MCF 10A (cell line): Measurements from ENCODE around the gene STX5. TPM values are rescaled to one million over a fixed set of nuclear protein-coding genes. Genes with fewer than 3 reads are reported as not detected.

Experiments used
- Bru-seq: library from RNA; stranded (reverse); fragments of 400-500 nt; gene quantifications from one replicate; lab custom pipeline; 2021; lab: Mats Ljungman, UMichigan
- BruChase-seq, 2 experiments: library from RNA; stranded (reverse); fragments of 400-500 nt; gene quantifications; one replicate each; lab custom pipeline; 2021; lab: Mats Ljungman, UMichigan
- BruUV-seq: library from RNA; stranded (reverse); fragments of 400-500 nt; replicated peaks from 2 replicates; lab custom pipeline; 2021; lab: Mats Ljungman, UMichigan
- CTCF ChIA-PET: fragments of 300-600 bp; sonication (Branson Sonifier 250); formaldehyde crosslinking; extraction: SDS; loops from one replicate; lab custom pipeline; 2021; ENCODE audit warnings: antibody characterized with exemption, inconsistent platforms; lab: Yijun Ruan, JAX
- POLR2A ChIA-PET: fragments of 300-600, 350-650 bp; sonication (Branson Sonifier 250); formaldehyde crosslinking; extraction: SDS; loops from one replicate; lab custom pipeline; 2020; ENCODE audit warnings: antibody characterized with exemption, inconsistent platforms; lab: Yijun Ruan, JAX
- DNase-seq: peaks from one replicate; pipeline ENCODE4 v3.0.0-alpha.2; 2018; ENCODE audit not compliant: unreplicated experiment
- H3K27ac Mint-ChIP-seq: one replicate; pipeline ENCODE4 v1.8.0; 2022; ENCODE audit warnings: mild to moderate bottlenecking, low read depth, mixed read lengths; ENCODE audit not compliant: unreplicated experiment
- H3K27me3 Mint-ChIP-seq: one replicate; pipeline ENCODE4 v1.8.0; 2022; ENCODE audit warnings: mixed read lengths; ENCODE audit not compliant: insufficient read depth, unreplicated experiment
- H3K36me3 Mint-ChIP-seq: one replicate; pipeline ENCODE4 v1.8.0; 2022; ENCODE audit warnings: mild to moderate bottlenecking, moderate library complexity, mixed read lengths; ENCODE audit not compliant: insufficient read depth, unreplicated experiment
- H3K4me1 Mint-ChIP-seq: one replicate; pipeline ENCODE4 v1.8.0; 2022; ENCODE audit warnings: mixed read lengths; ENCODE audit not compliant: insufficient read depth, unreplicated experiment
- H3K4me3 Mint-ChIP-seq: one replicate; pipeline ENCODE4 v1.8.0; 2022; ENCODE audit warnings: mild to moderate bottlenecking, moderate library complexity, mixed read lengths; ENCODE audit not compliant: unreplicated experiment
- H3K9me3 Mint-ChIP-seq: one replicate; pipeline ENCODE4 v1.8.0; 2022; ENCODE audit warnings: mixed read lengths; ENCODE audit not compliant: unreplicated experiment
- CTCF ChIP-seq: fragments of 200-600 bp; IDR thresholded peaks from one replicate; pipeline ENCODE4 v1.8.0; 2022; ENCODE audit warnings: antibody characterized with exemption, mild to moderate bottlenecking; ENCODE audit not compliant: unreplicated experiment
- intact Hi-C: fragments of 100-400 bp; cut with micrococcal nuclease; formaldehyde crosslinking; loops from 2 replicates; pipeline ENCODE4 v1.14.1; 2022
- long read RNA-seq: library from polyadenylated mRNA; stranded (forward); transcript quantifications from one replicate; pipeline ENCODE4 v2.0.0, GENCODE V29; 2022
- total RNA-seq: library from RNA; stranded (reverse); gene quantifications from 2 replicates; pipeline ENCODE4 v1.2.3, GENCODE V29; 2022

Gene STX5
- 71.8 and 72.0 TPM in 2 replicates for total RNA-seq
- percentile 83 among the genes with signal in this experiment for Bru-seq, nascent RNA
- BruChase-seq, experiment 1, labeled RNA remaining after a 6-hour chase = percentile 88 among the genes with signal in this experiment
- BruChase-seq, experiment 2, labeled RNA remaining after a 2-hour chase = percentile 87 among the genes with signal in this experiment
- long read RNA-seq, transcript STX5-201 (11 exons, 1,794 nt) = major isoform, 100 of 135 reads
- long read RNA-seq, partial matches to known transcripts = 17 of 135 reads
- long read RNA-seq, other reads (novel, unspliced or antisense) = 10 of 135 reads

- ChIA-PET CTCF (interaction anchor here (0.6 to 0.8 kb wide), 3 partner anchors 60 to 985 kb away, joined by 3 read pairs; no protein-coding TSS in a partner anchor), POLR2A (interaction anchor here (0.6 to 3.8 kb wide), 45 partner anchors 8 to 1473 kb away, joined by 3 to 105 read pairs (median 5); partner anchors contain the start of genes B3GAT3, C11orf98, EEF1G and HNRNPUL2)
- no peak for TF ChIP-seq CTCF
- BruUV-seq = TSS peak; percentile 62
- H3K9me3 Mint-ChIP-seq = no peaks in the 10 kb centered on the region
- intact Hi-C loops = loop anchor here (2.0 to 10.0 kb wide), 2 partner anchors 27 to 447 kb away; partner anchors contain the start of gene NXF1
- peaks cover 50% of the 10 kb centered on the region for H3K36me3 Mint-ChIP-seq
- peak within 1 kb of the TSS; percentile 99 for H3K27ac Mint-ChIP-seq
- DNase-seq = peak; percentile 98
- peaks cover 31% of the 10 kb centered on the region for H3K4me1 Mint-ChIP-seq
- peak within 1 kb of the TSS; percentile 89 for H3K4me3 Mint-ChIP-seq
- no peaks in the 10 kb centered on the region for H3K27me3 Mint-ChIP-seq
Observed at GRCh38 chr11:62831520-62832335, at the start of gene STX5. Gene STX5 (minus strand): TSS chr11:62832051. CDS start chr11:62831243, 808 bp downstream.

DNA sequence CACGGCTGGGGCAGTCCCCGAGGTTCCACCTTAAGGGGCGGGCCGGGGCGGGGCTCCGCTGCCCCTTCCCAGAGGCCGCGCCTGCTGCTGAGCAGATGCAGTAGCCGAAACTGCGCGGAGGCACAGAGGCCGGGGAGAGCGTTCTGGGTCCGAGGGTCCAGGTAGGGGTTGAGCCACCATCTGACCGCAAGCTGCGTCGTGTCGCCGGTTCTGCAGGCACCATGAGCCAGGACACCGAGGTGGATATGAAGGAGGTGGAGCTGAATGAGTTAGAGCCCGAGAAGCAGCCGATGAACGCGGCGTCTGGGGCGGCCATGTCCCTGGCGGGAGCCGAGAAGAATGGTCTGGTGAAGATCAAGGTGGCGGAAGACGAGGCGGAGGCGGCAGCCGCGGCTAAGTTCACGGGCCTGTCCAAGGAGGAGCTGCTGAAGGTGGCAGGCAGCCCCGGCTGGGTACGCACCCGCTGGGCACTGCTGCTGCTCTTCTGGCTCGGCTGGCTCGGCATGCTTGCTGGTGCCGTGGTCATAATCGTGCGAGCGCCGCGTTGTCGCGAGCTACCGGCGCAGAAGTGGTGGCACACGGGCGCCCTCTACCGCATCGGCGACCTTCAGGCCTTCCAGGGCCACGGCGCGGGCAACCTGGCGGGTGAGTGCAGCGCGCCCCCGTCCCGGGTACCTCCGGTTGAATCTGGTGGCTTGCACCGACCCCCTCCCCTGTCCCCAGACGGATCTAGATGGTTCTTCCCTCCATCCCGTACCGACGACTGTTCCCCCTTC is 49.1 kb upstream of the STX5 start, which contains the start of gene SLC3A2:
Gene SLC3A2, plus strand, starts transcription at position 94 of the 776 bp plus-strand sequence. Its CDS starts 128 bp downstream, at position 222.
- H3K27me3 Mint-ChIP-seq = no peaks in the 10 kb centered on the region
- TF ChIP-seq CTCF = peak; percentile 70
- ChIA-PET POLR2A (interaction anchor here (0.6 to 6.1 kb wide), 42 partner anchors 9 to 1457 kb away, joined by 3 to 152 read pairs (median 5); partner anchors contain the start of genes AHNAK, C11orf98, CHRM1 and CPSF7), CTCF (interaction anchor here (0.6 to 5.1 kb wide), 8 partner anchors 19 to 1891 kb away, joined by 3 to 31 read pairs (median 4); partner anchors contain the start of gene WDR74)
- peak within 1 kb of the TSS; percentile 99 for H3K27ac Mint-ChIP-seq
- no peaks in the 10 kb centered on the region for H3K9me3 Mint-ChIP-seq
- intact Hi-C loops = loop anchor here (2.0 to 5.0 kb wide), 3 partner anchors 24 to 94 kb away; partner anchors contain the start of gene TMEM179B
- H3K4me3 Mint-ChIP-seq = peak within 1 kb of the TSS; percentile 100
- DNase-seq = peak; percentile 91
- peaks cover 47% of the 10 kb centered on the region for H3K4me1 Mint-ChIP-seq
- BruUV-seq = TSS peak; percentile 76
- H3K36me3 Mint-ChIP-seq = peaks cover 74% of the 10 kb centered on the region

DNA sequence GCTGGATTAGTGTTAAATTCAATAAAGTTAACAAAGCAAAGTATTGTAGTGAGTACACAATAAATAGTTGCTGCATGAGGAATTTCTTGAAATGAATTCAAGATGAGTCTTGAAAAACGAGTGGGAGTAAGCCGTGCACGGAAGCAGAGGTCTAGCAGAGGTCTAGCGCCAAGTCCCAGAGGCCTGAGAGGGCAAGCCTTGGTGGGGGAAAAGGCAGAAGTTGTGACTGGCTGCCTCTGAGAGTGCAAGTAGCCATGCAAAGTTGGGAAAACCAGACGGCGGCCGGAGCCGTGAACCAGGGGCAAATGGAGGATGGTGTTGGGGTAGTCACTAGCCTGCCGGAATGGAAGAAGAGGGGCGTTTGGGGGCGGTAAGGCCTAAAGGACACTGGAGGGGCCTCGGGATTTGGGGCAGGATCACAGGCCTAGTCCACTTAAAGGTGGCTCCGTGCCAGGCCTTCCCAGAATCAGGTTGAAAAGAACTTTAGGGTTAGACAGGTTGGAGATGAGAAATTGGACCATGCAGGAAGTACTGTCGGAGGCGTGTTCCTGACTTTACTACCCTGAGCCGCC is 48.5 kb upstream of the STX5 start:
- Mint-ChIP-seq H3K4me1 (peaks cover 44% of the 10 kb centered on the region), H3K27ac (peak overlapping the region; percentile 99), H3K27me3 (no peaks in the 10 kb centered on the region), H3K4me3 (peak overlapping the region; percentile 100), H3K36me3 (peaks cover 74% of the 10 kb centered on the region), H3K9me3 (no peaks in the 10 kb centered on the region)
- peak; percentile 73 for DNase-seq
- BruUV-seq = no TSS peak
- intact Hi-C loops = loop anchor here (2.0 to 5.0 kb wide), 3 partner anchors 24 to 93 kb away; partner anchors contain the start of gene TMEM179B
- CTCF ChIA-PET = interaction anchor here (0.7 to 5.1 kb wide), 4 partner anchors 18 to 1891 kb away, joined by 4 to 31 read pairs (median 12); partner anchors contain the start of gene WDR74
- TF ChIP-seq CTCF = no peak
- POLR2A ChIA-PET = interaction anchor here (0.6 to 6.1 kb wide), 30 partner anchors 10 to 1456 kb away, joined by 3 to 152 read pairs (median 6); partner anchors contain the start of genes AHNAK, C11orf98, CPSF7 and CSKMT
